ENCODE results near the gene ANTXRL. TPM values are rescaled to one million over a fixed set of nuclear protein-coding genes. Genes with fewer than 3 reads are reported as not detected.
A peak's percentile ranks its signal among the peaks of the same experiment; 100 is the strongest.

Gene ANTXRL
- total and polyA plus RNA-seq, 2 of the 8 experiments (the other 6 are each of a cell fraction or from before 2014, with no cell fraction given) = not detected

DNA sequence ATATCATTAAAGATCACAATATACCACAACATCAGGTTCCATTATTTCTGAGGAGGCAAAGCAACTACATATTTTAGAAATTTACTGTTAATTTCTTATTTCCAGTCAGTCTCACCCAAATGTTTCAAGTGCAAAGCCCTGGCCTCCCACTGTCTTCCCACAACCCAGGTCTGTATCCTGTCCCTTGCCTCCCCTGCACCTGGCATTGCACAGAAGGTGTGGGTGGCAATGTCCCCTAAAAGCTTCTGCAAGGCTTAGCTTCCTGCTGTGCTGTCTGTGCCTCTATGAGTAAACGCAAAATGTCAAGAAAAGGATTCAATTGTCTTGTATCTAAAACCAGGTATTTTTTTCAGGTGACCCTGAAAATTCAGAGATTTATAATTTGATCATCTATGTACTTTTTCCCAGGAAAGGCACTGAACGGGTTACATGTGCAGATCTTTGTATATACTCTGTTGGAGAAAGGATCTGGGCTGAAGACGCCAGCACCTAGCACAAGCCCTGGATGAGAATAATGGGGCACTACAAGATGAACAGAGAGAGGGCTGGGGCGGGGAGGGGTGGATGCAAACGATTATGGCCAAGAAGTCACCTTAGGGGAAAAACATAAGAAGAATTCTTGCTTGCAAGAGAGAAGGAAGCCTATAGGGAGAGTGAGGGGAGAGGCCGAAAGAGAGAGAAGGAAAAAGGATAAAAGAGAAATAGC lies 3.1 kb upstream of the ANTXRL start:
- peak overlapping the region; percentile 87 to 89 for H3K4me2 ChIP-seq (ENCODE audit: insufficient read depth in 1 of 2, low read depth in 2 of 2, low read length in 2 of 2)
- no peaks in the 10 kb centered on the region for H3K36me3 ChIP-seq (ENCODE audit: control insufficient read depth in 2 of 4, insufficient read depth in 4 of 4, low read length in 3 of 4)
- FAIRE-seq (no peak), DNase-seq (ENCODE audit: low read depth in 1 of 2, low spot score in 2 of 2) (peak in 1 of 2 experiments; percentile 39)
- peak overlapping the region; percentile 61; the same call in 1 of the 2 replicates for H2AFZ ChIP-seq (ENCODE audit: low read length)
- no peak overlapping the region for H3K56ac ChIP-seq (replicated peaks; ENCODE audit: insufficient read length, low read depth, low read length)
- H3K9ac ChIP-seq (replicated peaks in 1 of 4; ENCODE audit: extremely low read depth in 1 of 4, low read depth in 3 of 4, low read length in 3 of 4) = no peak overlapping the region; a peak in 1 of 7 replicates
- H3K79me2 ChIP-seq (ENCODE audit: control insufficient read depth in 1 of 2, insufficient read depth in 2 of 2, low read length in 2 of 2) = no peaks in the 10 kb centered on the region
- no peaks in the 10 kb centered on the region for H3K9me3 ChIP-seq (ENCODE audit: insufficient read depth in 2 of 2, low read depth in 1 of 2, low read length in 1 of 2)
- no peak overlapping the region for H2BK15ac ChIP-seq (ENCODE audit: low read length)
- ChIA-PET POLR2A (ENCODE audit: partially characterized antibody) (interaction anchor here (1.1 to 2.3 kb wide), 3 partner anchors 10 to 1097 kb away, joined by 4 to 18 read pairs (median 5); no protein-coding TSS in a partner anchor), CTCF (ENCODE audit: partially characterized antibody) (interaction anchor here (0.8 to 1.5 kb wide), 4 partner anchors 11 to 1097 kb away, joined by 3 to 10 read pairs (median 4); no protein-coding TSS in a partner anchor)
- H2BK12ac ChIP-seq (ENCODE audit: low read depth, low read length) = peak overlapping the region; percentile 86; the same call in 1 of the 2 replicates
- H3K18ac ChIP-seq (ENCODE audit: extremely low read depth, low read length) = no peak overlapping the region
- no peak overlapping the region for H3K4ac ChIP-seq (replicated peaks; ENCODE audit: insufficient read length, low read depth, low read length)
- H3K23ac ChIP-seq (ENCODE audit: insufficient read length) = no peak overlapping the region
- no peaks in the 10 kb centered on the region for H4K20me1 ChIP-seq (replicated peaks in 1 of 2; ENCODE audit: control insufficient read depth in 1 of 2, insufficient read depth in 2 of 2, low read length in 2 of 2)
- H2AK5ac ChIP-seq (ENCODE audit: low read depth, low read length) = no peak overlapping the region
- peak overlapping the region; percentile 60 to 86 (median 72) for H3K4me3 ChIP-seq (ENCODE audit: extremely low read depth in 1 of 4, insufficient read depth in 2 of 4, low read depth in 3 of 4, low read length in 4 of 4)
- H2BK120ac ChIP-seq (replicated peaks; ENCODE audit: low read depth, low read length) = no peak overlapping the region
- no peak overlapping the region for H3K27ac ChIP-seq (ENCODE audit: low read depth, low read length)
- H4K91ac ChIP-seq (replicated peaks; ENCODE audit: insufficient read length, low read length) = no peak overlapping the region
- H3K23me2 ChIP-seq (ENCODE audit: low read depth, low read length) = peaks cover 16% of the 10 kb centered on the region
- no peak overlapping the region for H2BK5ac ChIP-seq (ENCODE audit: low read depth, low read length)
- WGBS, 2 experiments (ENCODE audit: extremely low coverage in 1 of 2, insufficient coverage in 1 of 2, insufficient read length in 1 of 2, insufficient replicate concordance in 2 of 2, low coverage in 1 of 2, low lambda C conversion rate in 2 of 2, missing lambda C conversion rate in 1 of 2) = 39% methylated on average over 6 of the region's 6 CpGs; no CpG with 5 or more reads in 1 of the 2 experiments
- no peak overlapping the region for H4K8ac ChIP-seq (ENCODE audit: extremely low read depth, insufficient read depth, low read length)
- H4K5ac ChIP-seq (ENCODE audit: insufficient read length, low read depth, low read length) = no peak overlapping the region
- no peaks in the 10 kb centered on the region for H3K79me1 ChIP-seq (ENCODE audit: low read depth, low read length)
- H3K4me1 ChIP-seq (replicated peaks in 1 of 4; ENCODE audit: control insufficient read depth in 3 of 4, insufficient read depth in 4 of 4, low read length in 3 of 4) = peaks cover 0 to 6% (median under 1%) of the 10 kb centered on the region in 4 experiments; a peak in 5 of 7 replicates
- TF ChIP-seq POLR2A (IDR thresholded peaks at IDR 0.05; ENCODE audit: control extremely low read depth in 1 of 2, low read depth in 2 of 2, low read length in 2 of 2) (no peak), RBBP5 (IDR thresholded peaks at IDR 0.05; ENCODE audit: borderline replicate concordance, low read depth, low read length) (no peak), BCL11A (IDR thresholded peaks at IDR 0.05; ENCODE audit: low read depth in 2 of 2, low read length in 2 of 2) (no peak), YY1 (IDR thresholded peaks at IDR 0.05; ENCODE audit: low read depth, low read length) (no peak), RXRA (IDR thresholded peaks at IDR 0.05; ENCODE audit: insufficient read depth, low read depth, low read length) (no peak), POU5F1 (IDR thresholded peaks at IDR 0.05; ENCODE audit: low read depth, low read length) (no peak), RNF2 (IDR thresholded peaks at IDR 0.05; ENCODE audit: borderline replicate concordance, low read depth, low read length, missing control alignments, poor library complexity, severe bottlenecking) (peak; percentile 26), SP2 (IDR thresholded peaks at IDR 0.05; ENCODE audit: low read length) (no peak), TCF12 (IDR thresholded peaks at IDR 0.05; ENCODE audit: low read depth, low read length) (0 out of 2 replicates have a peak, but pooled peaks have one; percentile 28), TBP (IDR thresholded peaks at IDR 0.05; ENCODE audit: low read depth, low read length) (no peak)
- H2BK20ac ChIP-seq (ENCODE audit: low read length) = no peak overlapping the region
- H3K27me3 ChIP-seq (replicated peaks in 1 of 4; ENCODE audit: control insufficient read depth in 3 of 4, extremely low read depth in 1 of 4, insufficient read depth in 3 of 4, low read length in 3 of 4) = peaks cover 16 to 39% (median 37%) of the 10 kb centered on the region in 4 experiments
- H3K14ac ChIP-seq (ENCODE audit: insufficient read length) = no peak overlapping the region

All from H1 (cell line).